ENCODE measurements around the gene CDC42BPG. TPM values are rescaled to one million over a fixed set of nuclear protein-coding genes. Genes with fewer than 3 reads are reported as not detected.

The CDC42BPG gene
- total and polyA plus RNA-seq, 8 donors = 9.7 to 23.8 (median 13.2) TPM

- no peaks in the 10 kb centered on the region for H3K27me3 ChIP-seq
- TF ChIP-seq CTCF (IDR thresholded peaks at IDR 0.05) = no peak
- intact Hi-C loops (cut with DNase I) = no loop called here
- H3K4me3 ChIP-seq = no peak overlapping the region
- DNase-seq = peak in 2 of 6 donors; percentile 20 to 54
- no peak for FAIRE-seq
- peaks cover under 1 to 4% (median 3%) of the 10 kb centered on the region in 3 donors for H3K4me1 ChIP-seq
- no peaks in the 10 kb centered on the region for H3K9me3 ChIP-seq
- peak in 3 of 4 donors; percentile 12 to 60 (median 49) for ATAC-seq
- 74 to 78% methylated on average over 20 of the region's 20 CpGs for WGBS, 2 donors
- peak overlapping the region in 2 of 4 donors; percentile 5 to 24 for H3K27ac ChIP-seq
- H3K36me3 ChIP-seq = peaks cover 0 to 9% (median 0%) of the 10 kb centered on the region in 3 donors
Observed at GRCh38 chr11:64870893-64871466, 26.5 kb upstream of the CDC42BPG start.

GRCh38 chr11:64870176-64870892 lies 25.9 kb upstream of the CDC42BPG start:
- H3K4me1 ChIP-seq = no peaks in the 10 kb centered on the region
- FAIRE-seq (no peak), ATAC-seq (peak in 3 of 4 donors; percentile 33 to 55 (median 50)), DNase-seq (peak in 1 of 6 donors; percentile 58)
- no peak overlapping the region for H3K4me3 ChIP-seq
- no peaks in the 10 kb centered on the region for H3K27me3 ChIP-seq
- no peaks in the 10 kb centered on the region for H3K9me3 ChIP-seq
- no peak for TF ChIP-seq CTCF (IDR thresholded peaks at IDR 0.05)
- intact Hi-C loops (cut with DNase I) = no loop called here
- H3K27ac ChIP-seq = peak overlapping the region in 2 of 4 donors; percentile 5 to 28
- peaks cover 0 to 9% (median 0%) of the 10 kb centered on the region in 3 donors for H3K36me3 ChIP-seq
- 70 to 73% methylated on average over 19 of the region's 19 CpGs for WGBS, 2 donors

GRCh38 chr11:64869571-64870175 lies 25.2 kb upstream of the CDC42BPG start:
- peak overlapping the region in 1 of 4 donors; percentile 28 for H3K27ac ChIP-seq
- WGBS, 2 donors = 82 to 83% methylated on average over 9 of the region's 9 CpGs
- no peaks in the 10 kb centered on the region for H3K27me3 ChIP-seq
- peaks cover 0 to 9% (median 0%) of the 10 kb centered on the region in 3 donors for H3K36me3 ChIP-seq
- ATAC-seq (no peak), FAIRE-seq (no peak), DNase-seq (peak in 1 of 6 donors; percentile 52)
- H3K4me3 ChIP-seq = no peak overlapping the region
- H3K9me3 ChIP-seq = no peaks in the 10 kb centered on the region
- intact Hi-C loops (cut with DNase I) = no loop called here
- H3K4me1 ChIP-seq = peaks cover 0 to 3% (median 0%) of the 10 kb centered on the region in 3 donors
- no peak for TF ChIP-seq CTCF (IDR thresholded peaks at IDR 0.05)

DNA sequence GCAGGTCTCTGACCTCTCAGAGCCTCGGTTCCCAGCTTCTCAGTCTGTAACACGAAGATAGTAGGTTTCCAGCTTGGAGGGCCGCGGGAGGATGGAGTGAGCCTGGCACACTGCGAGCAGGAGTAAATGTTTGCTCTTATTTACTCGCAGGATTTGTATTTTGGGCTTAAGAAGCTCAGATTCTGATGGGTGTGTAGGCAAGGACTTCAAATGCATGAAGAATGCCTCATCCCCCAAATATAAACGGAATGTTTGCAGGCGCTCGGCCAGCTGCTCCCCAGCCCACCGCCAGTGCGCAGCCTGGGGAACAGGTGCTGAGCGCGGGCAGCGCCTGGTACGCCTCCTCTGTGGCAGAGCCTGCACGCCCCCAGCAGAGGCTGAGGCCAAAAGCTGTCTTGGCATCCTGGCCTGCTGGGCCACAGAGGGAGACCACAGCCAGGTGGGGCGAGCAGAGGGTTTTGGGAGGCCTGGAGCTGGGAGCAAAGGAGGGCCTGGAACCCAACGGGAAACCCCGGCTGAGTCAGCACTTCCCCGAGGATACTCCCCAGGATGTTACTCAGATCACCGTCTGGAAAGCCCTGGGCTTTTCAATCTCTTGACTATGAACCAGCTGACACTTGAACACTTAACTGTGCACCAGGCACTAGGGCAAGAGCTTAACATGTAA lies 24.6 kb upstream of the CDC42BPG start:
- no peaks in the 10 kb centered on the region for H3K9me3 ChIP-seq
- H3K36me3 ChIP-seq = peaks cover 0 to 9% (median 0%) of the 10 kb centered on the region in 3 donors
- no peak overlapping the region for H3K4me3 ChIP-seq
- peaks cover 4 to 10% (median 4%) of the 10 kb centered on the region in 3 donors for H3K4me1 ChIP-seq
- H3K27ac ChIP-seq = peak overlapping the region in 1 of 4 donors; percentile 11
- WGBS, 2 donors = 76 to 84% methylated on average over 21 of the region's 21 CpGs
- FAIRE-seq (no peak), ATAC-seq (peak in 2 of 4 donors; percentile 22 to 45), DNase-seq (peak in 1 of 6 donors; percentile 57)
- intact Hi-C loops (cut with DNase I) = no loop called here
- no peak for TF ChIP-seq CTCF (IDR thresholded peaks at IDR 0.05)
- no peaks in the 10 kb centered on the region for H3K27me3 ChIP-seq
